HG03175 (cell line): ENCODE measurements around the gene DCST1.

Experiments used
- ATAC-seq: cut with Tn5 transposase; IDR thresholded peaks from one replicate; pipeline ENCODE4 v1.9.1; 2021; ENCODE audit warnings: mild to moderate bottlenecking, moderate library complexity; ENCODE audit not compliant: unreplicated experiment

Gene DCST1

DNA sequence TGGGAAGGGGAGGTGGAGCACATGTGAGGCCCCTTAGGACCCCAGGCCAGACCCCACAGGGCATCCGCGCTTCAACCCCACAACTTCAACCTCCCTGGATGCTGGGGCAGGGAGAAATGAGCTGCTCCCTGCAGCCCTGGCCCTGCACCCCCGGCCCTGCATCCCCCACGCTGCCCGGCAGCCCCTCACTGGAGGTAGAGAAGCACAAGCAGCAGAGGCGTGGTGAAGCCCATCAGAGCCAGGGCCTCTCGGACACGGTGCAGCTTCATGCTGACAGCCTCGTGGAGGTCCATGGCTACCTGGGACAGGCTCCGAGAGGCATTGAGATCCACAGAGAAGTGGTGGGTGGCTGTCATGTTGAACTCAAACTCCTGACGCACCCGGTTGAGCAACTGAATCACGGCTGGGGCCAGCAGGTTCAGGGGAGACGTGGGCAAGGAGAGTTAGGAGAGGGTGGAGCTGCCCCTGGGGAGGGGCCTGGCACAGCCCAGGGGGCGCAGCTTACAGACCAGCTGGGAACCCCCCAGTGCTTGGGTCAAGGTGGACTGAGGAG lies 3.3 kb upstream of the DCST1 start:
- ATAC-seq = no peak

GRCh38 chr1:155030899-155031298 lies 2.7 kb upstream of the DCST1 start:
- ATAC-seq = no peak

GRCh38 chr1:155032886-155033285 lies 738 bp upstream of the DCST1 start:
- ATAC-seq = no peak

DNA sequence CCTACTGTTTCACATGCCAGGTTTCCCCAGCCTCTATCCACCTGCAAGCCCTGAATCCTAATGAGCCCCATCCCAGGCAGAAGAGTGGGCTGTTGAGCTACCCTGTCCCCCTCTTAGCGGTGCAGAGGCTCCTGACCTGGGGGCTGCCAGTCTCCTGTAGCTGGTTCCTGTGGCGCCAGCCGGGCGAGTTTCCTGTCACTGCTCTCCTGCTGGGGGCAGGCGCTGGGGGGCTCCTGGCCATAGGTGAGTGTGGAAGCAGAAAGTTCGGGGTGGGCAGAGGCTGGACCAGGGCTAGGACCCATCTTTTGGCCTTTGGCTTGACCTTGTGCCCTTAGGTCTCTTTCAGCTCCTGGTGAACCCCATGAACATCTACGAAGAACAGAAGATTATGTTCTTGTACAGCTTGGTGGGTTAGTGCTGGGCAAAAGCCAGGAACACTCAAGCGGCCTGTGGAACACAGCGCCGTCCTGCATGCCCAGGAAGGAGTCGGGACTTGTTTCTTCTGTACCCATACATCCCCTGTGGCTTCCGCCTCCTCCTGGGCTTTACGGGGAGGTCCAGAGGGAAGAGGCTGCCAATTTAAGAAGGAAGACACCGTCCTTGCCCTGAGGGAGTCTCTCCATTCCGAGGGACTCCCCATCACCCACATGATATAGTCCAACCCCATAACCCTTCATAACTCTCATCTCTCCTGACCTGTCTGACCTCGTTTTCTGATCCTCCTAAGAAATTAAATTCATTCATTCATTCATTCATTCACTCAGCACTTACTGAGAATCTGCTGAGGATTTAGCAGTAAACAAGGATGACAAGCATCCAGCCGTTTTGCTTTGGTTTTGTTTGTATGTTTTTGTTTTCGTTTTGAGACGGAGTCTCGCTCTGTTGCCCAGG lies 939 bp downstream of the DCST1 start:
- ATAC-seq = no peak

DNA sequence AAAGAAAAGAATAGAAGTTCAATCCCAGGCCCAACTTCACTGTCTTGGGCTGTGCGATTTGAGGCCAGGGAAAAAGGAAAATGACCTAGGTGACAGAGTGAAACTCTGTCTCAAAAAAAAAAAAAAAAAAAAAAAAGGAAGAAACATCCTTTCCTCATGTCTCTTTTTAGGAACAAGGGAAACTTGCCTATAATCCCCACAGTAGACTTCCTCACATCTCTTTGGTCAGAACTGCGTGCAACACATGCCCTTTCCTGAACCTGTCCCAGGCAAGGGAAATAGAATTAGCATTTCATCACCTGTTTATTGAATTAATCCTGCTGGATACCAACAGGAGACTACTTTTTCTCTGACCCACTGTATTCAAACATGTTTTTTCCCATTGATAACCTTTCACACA lies 2.3 kb downstream of the DCST1 start:
- no peak for ATAC-seq

DNA sequence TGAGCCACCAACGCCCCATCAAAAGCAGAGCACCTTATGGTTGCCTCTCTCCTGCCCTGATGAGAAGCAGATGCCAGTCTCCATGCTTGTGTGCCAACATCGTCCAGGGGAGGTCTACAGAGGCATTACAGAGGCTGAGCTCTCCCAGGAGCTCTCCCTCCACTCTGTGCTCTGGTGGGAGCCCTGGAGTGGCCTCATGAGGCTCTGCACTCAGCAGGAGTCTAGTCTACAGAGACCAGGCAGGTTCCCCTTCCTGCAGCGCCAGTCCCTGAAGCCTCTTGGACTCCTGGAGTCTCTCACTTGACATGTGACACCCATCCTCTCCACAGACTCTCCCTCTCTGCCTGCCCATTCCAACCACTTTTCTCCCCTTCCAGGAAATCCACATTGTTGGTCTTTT lies 3.4 kb downstream of the DCST1 start:
- ATAC-seq = no peak

GRCh38 chr1:155037851-155038441 lies 4.3 kb downstream of the DCST1 start:
- no peak for ATAC-seq

- no peak for ATAC-seq
Observed at GRCh38 chr1:155038602-155039307, 5.1 kb downstream of the DCST1 start.

DNA sequence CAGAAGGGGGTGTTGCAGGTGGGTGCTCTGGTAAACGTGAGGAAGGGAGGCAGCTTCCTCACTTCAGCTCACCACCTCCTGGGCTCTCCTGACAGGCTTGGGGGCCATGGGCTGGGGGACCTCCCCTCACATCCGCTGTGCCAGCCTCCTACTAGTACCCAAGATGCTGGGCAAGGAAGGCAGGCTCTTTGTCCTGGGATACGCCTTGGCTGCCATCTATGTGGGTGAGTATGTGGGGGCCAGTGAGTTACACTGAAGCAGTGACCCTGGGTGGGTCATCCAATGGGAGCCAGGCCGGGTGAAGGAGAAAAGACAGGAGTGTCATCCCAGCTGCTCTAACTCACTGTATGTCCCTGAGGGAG lies 5.7 kb downstream of the DCST1 start:
- ATAC-seq = no peak

GRCh38 chr1:155040358-155041093 lies 6.9 kb downstream of the DCST1 start:
- ATAC-seq = no peak

GRCh38 chr1:155042789-155043188 lies 9.2 kb downstream of the DCST1 start:
- ATAC-seq = no peak

DNA sequence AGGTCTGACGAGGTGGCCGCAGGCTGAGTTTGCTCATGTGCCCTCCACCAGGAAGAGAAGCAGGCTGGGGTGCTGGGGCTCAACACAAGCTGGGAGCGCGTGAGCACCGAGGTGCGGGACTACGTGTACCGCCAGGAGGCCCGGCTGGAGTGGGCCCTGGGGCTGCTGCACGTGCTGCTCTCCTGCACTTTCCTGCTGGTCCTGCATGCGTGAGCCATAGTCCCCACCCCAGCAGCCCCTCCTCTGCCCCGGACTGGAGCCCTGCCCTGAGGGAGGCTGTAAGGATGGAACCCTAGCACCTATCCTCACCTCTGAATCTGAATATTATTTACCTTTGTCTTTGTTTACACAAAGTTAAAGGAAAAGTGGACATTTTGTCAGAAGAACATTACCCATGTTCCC lies 9.7 kb downstream of the DCST1 start:
- no peak for ATAC-seq

DNA sequence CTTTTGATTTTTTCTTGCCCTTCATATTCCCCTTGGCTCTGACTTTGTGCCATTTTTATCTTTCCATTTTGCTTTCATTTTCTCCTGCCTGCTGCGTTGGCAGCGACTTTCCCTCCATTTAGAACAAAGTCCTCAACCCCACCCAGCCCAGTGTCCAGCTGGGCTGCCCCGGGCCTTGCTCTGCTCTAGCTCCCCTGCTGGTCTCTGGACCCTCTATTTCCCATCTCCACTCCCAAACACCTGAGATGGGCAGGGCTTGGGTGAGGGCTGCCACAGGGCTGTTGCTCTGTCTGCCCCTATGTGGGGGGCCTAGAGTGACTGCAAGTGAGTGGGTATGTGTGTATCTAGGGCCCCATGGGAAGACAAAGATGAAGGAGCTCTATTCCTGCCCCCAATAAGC lies 10.2 kb downstream of the DCST1 start:
- no peak for ATAC-seq

- ATAC-seq = no peak
Observed at GRCh38 chr1:155044365-155044764, 10.7 kb downstream of the DCST1 start.

DNA sequence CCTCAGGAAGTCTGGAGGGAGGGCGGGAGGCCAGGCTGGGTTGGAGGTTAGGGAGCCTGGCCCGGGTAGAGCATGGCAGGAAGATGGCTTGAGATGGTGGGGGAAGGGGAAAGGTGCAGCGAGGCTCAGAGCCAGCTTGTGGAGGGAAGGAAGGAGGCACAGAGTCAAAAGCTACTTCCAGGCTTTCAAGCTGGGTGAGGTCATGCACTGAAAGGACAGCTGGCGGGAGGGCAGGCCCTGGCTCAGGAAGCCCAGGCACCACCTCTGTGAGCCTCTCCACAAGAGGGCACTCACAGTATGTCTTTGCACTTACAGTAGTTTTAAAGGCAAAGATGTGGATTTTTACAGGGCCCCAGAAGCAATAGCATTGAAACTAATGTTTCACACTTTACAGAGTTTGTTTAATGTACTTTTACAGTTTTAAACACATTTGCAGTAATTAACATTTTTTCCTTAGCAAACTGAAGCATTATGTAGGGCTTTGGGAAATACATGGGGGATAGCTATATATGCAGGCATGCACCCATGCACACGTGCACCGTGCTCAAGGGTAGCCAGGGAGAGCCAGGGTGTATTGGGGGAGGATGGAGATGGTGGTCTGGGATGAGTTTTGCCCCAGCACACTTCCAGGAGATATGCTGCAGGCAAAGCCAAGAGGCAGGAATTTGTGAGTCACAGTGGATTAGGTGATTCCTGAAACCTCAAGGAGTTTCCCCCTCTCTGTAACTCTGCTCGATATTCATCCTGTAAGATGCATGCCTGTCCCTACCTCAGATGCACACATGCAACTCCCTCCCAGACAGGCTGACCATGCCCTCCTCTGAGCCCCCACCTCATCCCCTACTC lies 11.4 kb downstream of the DCST1 start:
- no peak for ATAC-seq

GRCh38 chr1:155048449-155049334 lies 15.1 kb downstream of the DCST1 start:
- no peak for ATAC-seq

DNA sequence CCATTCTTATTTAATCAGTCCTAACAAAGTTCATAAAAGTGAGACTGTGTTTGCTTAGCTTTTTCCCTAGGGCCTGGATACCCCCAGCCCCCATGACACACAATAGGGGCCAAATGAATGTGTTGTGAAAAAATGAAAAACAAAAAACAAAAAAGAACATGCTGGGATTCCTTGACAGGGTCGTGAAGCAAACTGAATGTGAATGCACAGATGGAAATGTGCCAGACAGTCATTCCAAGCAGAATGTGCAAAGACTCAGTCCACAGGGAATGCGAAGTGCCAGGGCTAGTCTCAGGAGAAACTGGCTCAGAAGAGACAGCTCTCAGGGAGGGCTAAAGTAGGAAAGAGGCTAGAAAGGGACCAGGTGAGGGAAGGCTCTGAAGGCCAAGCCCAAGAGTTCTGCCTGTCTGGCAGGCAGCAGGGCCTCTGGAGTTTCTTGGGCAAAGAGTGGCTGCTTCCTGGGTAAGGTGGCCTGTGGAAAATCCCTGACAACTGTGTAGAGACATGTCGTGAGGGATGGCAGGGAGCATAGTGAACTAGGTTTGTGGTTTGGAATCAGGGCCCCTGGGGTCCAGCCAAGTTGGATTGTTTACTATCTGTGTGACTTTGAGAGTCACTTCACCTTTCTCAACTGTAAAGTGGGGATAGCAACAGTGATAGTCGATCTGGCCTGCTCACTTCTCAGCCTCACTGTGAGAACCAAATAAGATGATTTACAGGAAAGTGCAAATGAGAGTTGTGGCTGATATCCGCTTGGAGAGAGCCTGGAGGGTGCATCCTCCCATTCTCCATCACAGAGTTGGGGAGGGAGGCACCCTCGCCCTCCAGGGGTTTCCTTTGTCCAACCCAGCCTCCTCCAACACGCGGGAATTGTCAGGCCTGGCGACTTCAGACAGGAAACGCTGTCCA lies 16.3 kb downstream of the DCST1 start:
- no peak for ATAC-seq
